ENCODE measurements around the gene ABCC1.

DNA sequence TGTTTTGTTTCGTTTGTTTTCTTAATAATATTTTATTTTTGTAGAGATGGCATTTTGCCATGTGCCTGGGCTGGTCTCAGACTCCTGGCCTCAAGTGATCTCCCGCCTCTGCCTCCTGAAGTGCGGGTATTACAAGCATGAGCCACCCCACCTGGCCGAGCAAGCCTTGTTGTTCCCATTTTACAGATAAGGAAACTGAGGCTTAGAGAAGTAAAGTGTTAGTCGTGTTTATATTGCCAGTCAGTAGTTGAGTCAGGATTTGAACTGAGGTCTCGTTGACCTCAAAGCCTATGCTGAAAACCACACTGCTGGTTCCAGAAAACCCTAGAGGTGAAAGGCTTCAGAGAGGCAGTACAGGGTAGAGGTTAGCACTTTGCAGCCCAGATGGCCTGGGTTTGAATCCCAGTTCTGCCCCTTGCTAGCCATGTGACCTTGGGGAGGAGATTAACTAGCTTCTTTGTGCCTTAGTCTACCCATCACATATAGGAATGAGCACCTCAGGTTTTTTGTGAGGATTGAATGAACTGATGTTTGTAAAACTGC, 171.8 kb downstream of the ABCC1 start:
- no peak for TF ChIP-seq CTCF (conservative IDR thresholded peaks at IDR 0.05; ENCODE audit: low read depth, low read length)
- no peak for TF ChIP-seq EZH2phosphoT487 (IDR thresholded peaks at IDR 0.05; ENCODE audit: borderline replicate concordance, low read length)

Measured in PC-3 (cell line).